HepG2 (cell line): ENCODE measurements around the gene TAPBP.
A peak's percentile ranks its signal among the peaks of the same experiment; 100 is the strongest.

Experiments used
- ARNT ChIP-seq: fragments of 450-650 bp; IDR thresholded peaks from 2 replicates; pipeline ENCODE4 v1.6.1; 2017
- BRD4 ChIP-seq: sonication (generic); formaldehyde crosslinking; IDR thresholded peaks from 2 replicates; pipeline ENCODE4 v1.4.0; 2020; ENCODE audit warnings: missing genetic modification reagents
- MIER3 ChIP-seq: IDR thresholded peaks from 2 replicates; pipeline ENCODE4 v1.6.1; 2016; ENCODE audit warnings: missing compliant biosample characterization, borderline replicate concordance
- NPAS2 ChIP-seq: sonication (generic); formaldehyde crosslinking; IDR thresholded peaks from 2 replicates; pipeline ENCODE4 v1.8.0; 2022; ENCODE audit warnings: mild to moderate bottlenecking, missing genetic modification reagents, borderline replicate concordance
- PHB2 ChIP-seq: fragments of 450-650 bp; IDR thresholded peaks from 2 replicates; pipeline ENCODE4 v1.6.1; 2018; ENCODE audit not compliant: partially characterized antibody
- POLR2A ChIP-seq, 2 experiments: IDR thresholded peaks; 2 replicates each; pipeline ENCODE4 v1.6.1; 2011; ENCODE audit warnings: low read depth in 2 of 2, low read length in 2 of 2, mild to moderate bottlenecking in 1 of 2, moderate library complexity in 1 of 2; ENCODE audit not compliant: insufficient read depth in 1 of 2
- REXO4 ChIP-seq: sonication (generic); formaldehyde crosslinking; IDR thresholded peaks from 2 replicates; pipeline ENCODE4 v1.8.0; 2022; ENCODE audit warnings: missing genetic modification reagents, mild to moderate bottlenecking, borderline replicate concordance
- THYN1 ChIP-seq: sonication (generic); formaldehyde crosslinking; IDR thresholded peaks from 2 replicates; pipeline ENCODE4 v1.8.1; 2023; ENCODE audit warnings: low read depth, mild to moderate bottlenecking, moderate library complexity, missing genetic modification reagents, borderline replicate concordance
- ZGPAT ChIP-seq: IDR thresholded peaks from 2 replicates; pipeline ENCODE4 v1.6.1; 2016; ENCODE audit warnings: mild to moderate bottlenecking
- ZNF180 ChIP-seq: sonication (generic); formaldehyde crosslinking; IDR thresholded peaks from 2 replicates; pipeline ENCODE4 v1.4.0; 2020; ENCODE audit warnings: low read depth, missing genetic modification reagents, borderline replicate concordance
- TF ChIP-seq, protein P1 (sequence below): sonication (generic); formaldehyde crosslinking; IDR thresholded peaks from 2 replicates; pipeline ENCODE4 v1.5.0; 2020; ENCODE audit warnings: mild to moderate bottlenecking, missing genetic modification reagents, moderate library complexity

GRCh38 chr6:33271468-33272274 lies 42.2 kb downstream of the TAPBP start, which contains the start of the genes RPS18 and VPS52:
- TF ChIP-seq ARNT: no peak
- peak; percentile 94 for TF ChIP-seq ZGPAT (CRISPR knock-in tag)
- 0 out of 2 replicates have a peak, but pooled peaks have one; percentile 86 for TF ChIP-seq THYN1 (CRISPR knock-in tag)
- no peak for TF ChIP-seq NPAS2
- TF ChIP-seq MIER3 (CRISPR knock-in tag): peak; percentile 73; the same call in 1 of the 2 replicates
- no peak for TF ChIP-seq PHB2
- TF ChIP-seq, protein P1, sequence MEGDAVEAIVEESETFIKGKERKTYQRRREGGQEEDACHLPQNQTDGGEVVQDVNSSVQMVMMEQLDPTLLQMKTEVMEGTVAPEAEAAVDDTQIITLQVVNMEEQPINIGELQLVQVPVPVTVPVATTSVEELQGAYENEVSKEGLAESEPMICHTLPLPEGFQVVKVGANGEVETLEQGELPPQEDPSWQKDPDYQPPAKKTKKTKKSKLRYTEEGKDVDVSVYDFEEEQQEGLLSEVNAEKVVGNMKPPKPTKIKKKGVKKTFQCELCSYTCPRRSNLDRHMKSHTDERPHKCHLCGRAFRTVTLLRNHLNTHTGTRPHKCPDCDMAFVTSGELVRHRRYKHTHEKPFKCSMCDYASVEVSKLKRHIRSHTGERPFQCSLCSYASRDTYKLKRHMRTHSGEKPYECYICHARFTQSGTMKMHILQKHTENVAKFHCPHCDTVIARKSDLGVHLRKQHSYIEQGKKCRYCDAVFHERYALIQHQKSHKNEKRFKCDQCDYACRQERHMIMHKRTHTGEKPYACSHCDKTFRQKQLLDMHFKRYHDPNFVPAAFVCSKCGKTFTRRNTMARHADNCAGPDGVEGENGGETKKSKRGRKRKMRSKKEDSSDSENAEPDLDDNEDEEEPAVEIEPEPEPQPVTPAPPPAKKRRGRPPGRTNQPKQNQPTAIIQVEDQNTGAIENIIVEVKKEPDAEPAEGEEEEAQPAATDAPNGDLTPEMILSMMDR (CRISPR knock-in tag): no peak
- TF ChIP-seq REXO4 (CRISPR knock-in tag): peak; percentile 74; the same call in 1 of the 2 replicates
- peak; percentile 99 for TF ChIP-seq POLR2A (IDR thresholded peaks at IDR 0.05; ENCODE audit: insufficient read depth in 1 of 2, low read depth in 2 of 2, low read length in 2 of 2)
- TF ChIP-seq BRD4 (CRISPR knock-in tag): peak; percentile 100
- TF ChIP-seq ZNF180 (CRISPR knock-in tag): peak; percentile 27; the same call in 1 of the 2 replicates
